ENCODE measurements around the gene DIPK2A. TPM values are rescaled to one million over a fixed set of nuclear protein-coding genes. Genes with fewer than 3 reads are reported as not detected.

DIPK2A gene
- total RNA-seq, 1 experiment from 2014 or later = 11.0 TPM

DNA sequence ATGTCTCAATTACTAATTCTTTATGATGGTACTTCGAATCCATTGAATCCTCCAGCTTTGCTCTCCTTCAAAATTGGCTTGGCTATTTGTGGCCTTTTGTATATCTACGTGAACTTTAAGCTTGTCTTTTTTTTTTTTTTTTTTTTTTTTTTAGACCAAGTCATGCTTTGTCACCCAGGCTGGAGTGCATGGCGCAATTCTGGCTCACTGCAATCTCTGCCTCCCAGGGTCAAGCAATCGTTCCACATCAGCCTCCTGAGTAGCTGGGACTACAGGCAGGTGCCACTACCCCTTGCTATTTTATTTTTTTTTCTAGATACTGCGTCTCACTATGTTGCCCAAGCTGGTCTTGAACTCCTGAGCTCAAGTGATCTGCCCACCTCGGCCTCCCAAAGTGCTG lies 7.7 kb upstream of the DIPK2A start:
- RAD21 ChIA-PET (ENCODE audit: low non-redundant PET in 1 of 2, low total read pairs in 2 of 2, uncharacterized antibody in 2 of 2, unreplicated experiment in 2 of 2) = no interaction called here
- DNase-seq (ENCODE audit: low read depth, low spot score) (no peak), ATAC-seq (no peak)
- BruUV-seq (replicated peaks) = no TSS peak
- POLR2A ChIA-PET = interaction anchor here (1.5 kb wide), 1 partner anchor 8 kb away, joined by 4 read pairs; the partner anchor contains the start of gene DIPK2A
- H3K27me3 ChIP-seq (ENCODE audit: insufficient read depth, low read length) = no peaks in the 10 kb centered on the region
- H3K27ac ChIP-seq (ENCODE audit: low read depth, low read length) = no peak overlapping the region
- no peaks in the 10 kb centered on the region for H3K79me2 ChIP-seq (ENCODE audit: insufficient read depth, low read length)
- TF ChIP-seq, protein P1, sequence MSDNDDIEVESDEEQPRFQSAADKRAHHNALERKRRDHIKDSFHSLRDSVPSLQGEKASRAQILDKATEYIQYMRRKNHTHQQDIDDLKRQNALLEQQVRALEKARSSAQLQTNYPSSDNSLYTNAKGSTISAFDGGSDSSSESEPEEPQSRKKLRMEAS (IDR thresholded peaks at IDR 0.05) = no peak
- TF ChIP-seq POLR2A (IDR thresholded peaks at IDR 0.05; ENCODE audit: borderline replicate concordance, extremely low read depth, insufficient read depth, insufficient read length) (no peak), ELF1 (IDR thresholded peaks at IDR 0.05; ENCODE audit: borderline replicate concordance, low read depth) (no peak), EGR1 (IDR thresholded peaks at IDR 0.05; ENCODE audit: low read depth) (no peak), TCF7L2 (IDR thresholded peaks at IDR 0.05; ENCODE audit: borderline replicate concordance, extremely low read depth, insufficient read depth, insufficient read length) (no peak), CBX3 (IDR thresholded peaks at IDR 0.05; ENCODE audit: low read depth) (no peak), SRF (IDR thresholded peaks at IDR 0.05; ENCODE audit: low read depth) (no peak)
- TF ChIP-seq, protein P2, sequence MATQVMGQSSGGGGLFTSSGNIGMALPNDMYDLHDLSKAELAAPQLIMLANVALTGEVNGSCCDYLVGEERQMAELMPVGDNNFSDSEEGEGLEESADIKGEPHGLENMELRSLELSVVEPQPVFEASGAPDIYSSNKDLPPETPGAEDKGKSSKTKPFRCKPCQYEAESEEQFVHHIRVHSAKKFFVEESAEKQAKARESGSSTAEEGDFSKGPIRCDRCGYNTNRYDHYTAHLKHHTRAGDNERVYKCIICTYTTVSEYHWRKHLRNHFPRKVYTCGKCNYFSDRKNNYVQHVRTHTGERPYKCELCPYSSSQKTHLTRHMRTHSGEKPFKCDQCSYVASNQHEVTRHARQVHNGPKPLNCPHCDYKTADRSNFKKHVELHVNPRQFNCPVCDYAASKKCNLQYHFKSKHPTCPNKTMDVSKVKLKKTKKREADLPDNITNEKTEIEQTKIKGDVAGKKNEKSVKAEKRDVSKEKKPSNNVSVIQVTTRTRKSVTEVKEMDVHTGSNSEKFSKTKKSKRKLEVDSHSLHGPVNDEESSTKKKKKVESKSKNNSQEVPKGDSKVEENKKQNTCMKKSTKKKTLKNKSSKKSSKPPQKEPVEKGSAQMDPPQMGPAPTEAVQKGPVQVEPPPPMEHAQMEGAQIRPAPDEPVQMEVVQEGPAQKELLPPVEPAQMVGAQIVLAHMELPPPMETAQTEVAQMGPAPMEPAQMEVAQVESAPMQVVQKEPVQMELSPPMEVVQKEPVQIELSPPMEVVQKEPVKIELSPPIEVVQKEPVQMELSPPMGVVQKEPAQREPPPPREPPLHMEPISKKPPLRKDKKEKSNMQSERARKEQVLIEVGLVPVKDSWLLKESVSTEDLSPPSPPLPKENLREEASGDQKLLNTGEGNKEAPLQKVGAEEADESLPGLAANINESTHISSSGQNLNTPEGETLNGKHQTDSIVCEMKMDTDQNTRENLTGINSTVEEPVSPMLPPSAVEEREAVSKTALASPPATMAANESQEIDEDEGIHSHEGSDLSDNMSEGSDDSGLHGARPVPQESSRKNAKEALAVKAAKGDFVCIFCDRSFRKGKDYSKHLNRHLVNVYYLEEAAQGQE (IDR thresholded peaks at IDR 0.05; ENCODE audit: low read depth) = no peak
- H3K4me2 ChIP-seq (ENCODE audit: low read length) = no peak overlapping the region
- H3K9me2 ChIP-seq (ENCODE audit: insufficient read depth) = no peaks in the 10 kb centered on the region
- no peak overlapping the region for H3K4me3 ChIP-seq (replicated peaks in 1 of 2; ENCODE audit: low read depth in 1 of 2, low read length in 2 of 2)
- H4K20me1 ChIP-seq (ENCODE audit: insufficient read depth) = no peaks in the 10 kb centered on the region
- CTCF ChIA-PET = no interaction called here
- H3K36me3 ChIP-seq (ENCODE audit: control insufficient read depth in 1 of 2, insufficient read depth in 2 of 2, low read length in 2 of 2) = no peaks in the 10 kb centered on the region
- H3K4me1 ChIP-seq (ENCODE audit: control insufficient read depth in 1 of 2, insufficient read depth in 2 of 2, low read length in 2 of 2) = no peaks in the 10 kb centered on the region
- intact Hi-C loops (cut with micrococcal nuclease) = no loop called here
- H3K9ac ChIP-seq (ENCODE audit: low read length) = no peak overlapping the region
- H3K9me3 ChIP-seq (ENCODE audit: control insufficient read depth in 1 of 2, insufficient read depth in 1 of 2, low read depth in 1 of 2, low read length in 2 of 2) = peaks cover 0 to 6% of the 10 kb centered on the region in 2 experiments; a peak in 1 of 4 replicates
- H2AFZ ChIP-seq (ENCODE audit: low read depth, low read length, poor library complexity, severe bottlenecking) = no peak overlapping the region

All from HCT116 (cell line).